Endothelial cell (in vitro differentiated cells): ENCODE results near the gene ARHGEF11. TPM values are rescaled to one million over a fixed set of nuclear protein-coding genes. Genes with fewer than 3 reads are reported as not detected.
"Not testable (repeated sequence)": the region's sequence is repeated elsewhere in the genome, so short reads cannot be mapped to it uniquely, and the experiment has no call there.

Experiments used
- DNase-seq: peaks from one replicate; pipeline ENCODE4 v3.0.0; 2021; ENCODE audit warnings: low spot score
- H3K27ac Mint-ChIP-seq: one replicate; pipeline ENCODE4 v1.8.0; 2021; ENCODE audit warnings: mixed read lengths, inconsistent platforms; ENCODE audit not compliant: unreplicated experiment
- H3K27me3 Mint-ChIP-seq: one replicate; pipeline ENCODE4 v1.8.0; 2021; ENCODE audit warnings: mild to moderate bottlenecking, moderate library complexity, mixed read lengths, inconsistent platforms; ENCODE audit not compliant: unreplicated experiment
- H3K36me3 Mint-ChIP-seq: one replicate; pipeline ENCODE4 v1.8.0; 2021; ENCODE audit warnings: mild to moderate bottlenecking, low read depth, mixed read lengths, inconsistent platforms; ENCODE audit not compliant: unreplicated experiment
- H3K4me1 Mint-ChIP-seq: one replicate; pipeline ENCODE4 v1.8.0; 2021; ENCODE audit warnings: mild to moderate bottlenecking, mixed read lengths, inconsistent platforms; ENCODE audit not compliant: unreplicated experiment
- H3K4me3 Mint-ChIP-seq: one replicate; pipeline ENCODE4 v1.8.0; 2021; ENCODE audit warnings: mild to moderate bottlenecking, mixed read lengths, inconsistent platforms; ENCODE audit not compliant: unreplicated experiment
- H3K9me3 Mint-ChIP-seq: one replicate; pipeline ENCODE4 v1.8.0; 2021; ENCODE audit warnings: mixed read lengths, inconsistent platforms; ENCODE audit not compliant: unreplicated experiment
- CTCF ChIP-seq: fragments of 200-600 bp; sonication (generic); IDR thresholded peaks from one replicate; pipeline ENCODE4 v1.5.0; 2021; ENCODE audit warnings: antibody characterized with exemption; ENCODE audit not compliant: unreplicated experiment
- total RNA-seq: library from RNA; stranded (reverse); fragmentation: NEBNext Ultra II Directional; extraction: Animal tissue kit (Norgen Biotek cat#: 25700); gene quantifications from one replicate; pipeline ENCODE4 v1.2.1, GENCODE V29; 2021; ENCODE audit not compliant: unreplicated experiment

ARHGEF11 gene
- total RNA-seq, 1 donor from 2014 or later = 48.4 TPM

GRCh38 chr1:157056269-157056668, 10.7 kb upstream of the ARHGEF11 start:
- Mint-ChIP-seq H3K27me3 (no peaks in the 10 kb centered on the region), H3K9me3 (peaks cover 8% of the 10 kb centered on the region), H3K27ac (no peak overlapping the region), H3K36me3 (no peaks in the 10 kb centered on the region), H3K4me3 (no peak overlapping the region), H3K4me1 (no peaks in the 10 kb centered on the region)
- no peak for DNase-seq
- TF ChIP-seq CTCF = no peak

GRCh38 chr1:157055729-157056128, 10.2 kb upstream of the ARHGEF11 start:
- H3K4me3 Mint-ChIP-seq, H3K27ac Mint-ChIP-seq, H3K27me3 Mint-ChIP-seq, H3K4me1 Mint-ChIP-seq, H3K36me3 Mint-ChIP-seq, H3K9me3 Mint-ChIP-seq, DNase-seq: not testable (repeated sequence)

GRCh38 chr1:157050836-157051235, 5.3 kb upstream of the ARHGEF11 start:
- Mint-ChIP-seq H3K36me3 (no peaks in the 10 kb centered on the region), H3K27me3 (peaks cover 7% of the 10 kb centered on the region), H3K4me1 (peaks cover 3% of the 10 kb centered on the region), H3K4me3 (no peak overlapping the region), H3K27ac (no peak overlapping the region), H3K9me3 (peaks cover 8% of the 10 kb centered on the region)
- no peak for TF ChIP-seq CTCF
- no peak for DNase-seq

GRCh38 chr1:157047062-157047410, 1.5 kb upstream of the ARHGEF11 start:
- no peak for TF ChIP-seq CTCF
- H3K27ac Mint-ChIP-seq = no peak overlapping the region
- no peaks in the 10 kb centered on the region for H3K36me3 Mint-ChIP-seq
- peaks cover 33% of the 10 kb centered on the region for H3K4me1 Mint-ChIP-seq
- DNase-seq = no peak
- peaks cover 7% of the 10 kb centered on the region for H3K27me3 Mint-ChIP-seq
- H3K9me3 Mint-ChIP-seq = peaks cover 4% of the 10 kb centered on the region
- peak overlapping the region; percentile 99 for H3K4me3 Mint-ChIP-seq

GRCh38 chr1:157044326-157044725, 1.2 kb downstream of the ARHGEF11 start:
- H3K27ac Mint-ChIP-seq = no peak overlapping the region
- no peak for DNase-seq
- H3K4me1 Mint-ChIP-seq = peaks cover 39% of the 10 kb centered on the region

More at GRCh38 chr1:157044326-157044725, 1.2 kb downstream of the ARHGEF11 start:
- Mint-ChIP-seq H3K9me3 (no peaks in the 10 kb centered on the region), H3K36me3 (no peaks in the 10 kb centered on the region), H3K27me3 (peaks cover 5% of the 10 kb centered on the region), H3K4me3 (peak overlapping the region; percentile 95)
- TF ChIP-seq CTCF = no peak
